IPS-15b (cell line): ENCODE results near the gene DMAC2L.
A peak's percentile ranks its signal among the peaks of the same experiment; 100 is the strongest.
"Not testable (repeated sequence)": the region's sequence is repeated elsewhere in the genome, so short reads cannot be mapped to it uniquely, and the experiment has no call there.

Experiments used
- H3K27me3 ChIP-seq: one replicate; pipeline ENCODE4 v1.6.1; 2013; ENCODE audit warnings: low read length; ENCODE audit not compliant: control insufficient read depth, insufficient read depth
- H3K36me3 ChIP-seq: one replicate; pipeline ENCODE4 v1.6.1; 2013; ENCODE audit warnings: low read length; ENCODE audit not compliant: control insufficient read depth, insufficient read depth
- H3K4me1 ChIP-seq: one replicate; pipeline ENCODE4 v1.6.1; 2013; ENCODE audit warnings: mild to moderate bottlenecking, low read length; ENCODE audit not compliant: control insufficient read depth, insufficient read depth
- H3K4me3 ChIP-seq: one replicate; pipeline ENCODE4 v1.5.1; 2013; ENCODE audit warnings: low read depth, low read length
- H3K9ac ChIP-seq: one replicate; pipeline ENCODE4 v1.6.1; 2013; ENCODE audit warnings: low read depth, mild to moderate bottlenecking, low read length
- H3K9me3 ChIP-seq: one replicate; pipeline ENCODE4 v1.6.1; 2013; ENCODE audit warnings: mild to moderate bottlenecking, low read length; ENCODE audit not compliant: control insufficient read depth, insufficient read depth

DMAC2L gene

GRCh38 chr14:50303744-50304471 is 8.2 kb upstream of the DMAC2L start:
- no peak overlapping the region for H3K9ac ChIP-seq
- H3K4me3 ChIP-seq: no peak overlapping the region
- peaks cover 3% of the 10 kb centered on the region for H3K4me1 ChIP-seq
- no peaks in the 10 kb centered on the region for H3K9me3 ChIP-seq
- H3K36me3 ChIP-seq: peaks cover 3% of the 10 kb centered on the region
- H3K27me3 ChIP-seq: no peaks in the 10 kb centered on the region

- Histone ChIP-seq H3K27me3 (no peaks in the 10 kb centered on the region), H3K4me1 (peaks cover 3% of the 10 kb centered on the region), H3K9ac (no peak overlapping the region), H3K9me3 (no peaks in the 10 kb centered on the region), H3K4me3 (no peak overlapping the region), H3K36me3 (no peaks in the 10 kb centered on the region)
Observed at GRCh38 chr14:50308363-50308915, 3.7 kb upstream of the DMAC2L start.

GRCh38 chr14:50310445-50310844 is 1.7 kb upstream of the DMAC2L start:
- no peak overlapping the region for H3K4me3 ChIP-seq
- no peak overlapping the region for H3K9ac ChIP-seq
- H3K27me3 ChIP-seq: no peaks in the 10 kb centered on the region

GRCh38 chr14:50311337-50311971 is 670 bp upstream of the DMAC2L start:
- Histone ChIP-seq H3K4me3 (peak overlapping the region; percentile 70), H3K9ac (peak overlapping the region; percentile 78), H3K27me3 (no peaks in the 10 kb centered on the region), H3K4me1 (peaks cover 3% of the 10 kb centered on the region), H3K36me3 (no peaks in the 10 kb centered on the region), H3K9me3 (no peaks in the 10 kb centered on the region)

More at GRCh38 chr14:50310445-50310844, 1.7 kb upstream of the DMAC2L start:
- peaks cover 3% of the 10 kb centered on the region for H3K4me1 ChIP-seq
- no peaks in the 10 kb centered on the region for H3K9me3 ChIP-seq
- no peaks in the 10 kb centered on the region for H3K36me3 ChIP-seq

- H3K9me3 ChIP-seq: no peaks in the 10 kb centered on the region
- peak overlapping the region; percentile 54 for H3K9ac ChIP-seq
- peak overlapping the region; percentile 77 for H3K4me3 ChIP-seq
- H3K27me3 ChIP-seq: no peaks in the 10 kb centered on the region
- no peaks in the 10 kb centered on the region for H3K36me3 ChIP-seq
- H3K4me1 ChIP-seq: peaks cover 3% of the 10 kb centered on the region
Observed at GRCh38 chr14:50312734-50313054, 570 bp downstream of the DMAC2L start.

GRCh38 chr14:50314098-50314497 is 2.0 kb downstream of the DMAC2L start:
- not testable (repeated sequence) for H3K9me3 ChIP-seq, H3K4me1 ChIP-seq, H3K4me3 ChIP-seq

GRCh38 chr14:50318031-50318626 is 6.0 kb downstream of the DMAC2L start:
- Histone ChIP-seq H3K4me1 (peaks cover under 1% of the 10 kb centered on the region), H3K36me3 (no peaks in the 10 kb centered on the region), H3K4me3 (no peak overlapping the region), H3K9ac (no peak overlapping the region), H3K27me3 (no peaks in the 10 kb centered on the region), H3K9me3 (no peaks in the 10 kb centered on the region)

More at GRCh38 chr14:50314098-50314497, 2.0 kb downstream of the DMAC2L start:
- not testable (repeated sequence) for H3K9ac ChIP-seq, H3K36me3 ChIP-seq, H3K27me3 ChIP-seq

GRCh38 chr14:50319293-50319692 is 7.2 kb downstream of the DMAC2L start:
- Histone ChIP-seq H3K9ac (no peak overlapping the region), H3K4me3 (no peak overlapping the region), H3K4me1 (no peaks in the 10 kb centered on the region), H3K27me3 (no peaks in the 10 kb centered on the region), H3K36me3 (no peaks in the 10 kb centered on the region), H3K9me3 (no peaks in the 10 kb centered on the region)

- no peaks in the 10 kb centered on the region for H3K9me3 ChIP-seq
- no peaks in the 10 kb centered on the region for H3K4me1 ChIP-seq
- no peak overlapping the region for H3K9ac ChIP-seq
- no peaks in the 10 kb centered on the region for H3K27me3 ChIP-seq
- H3K4me3 ChIP-seq: no peak overlapping the region
- no peaks in the 10 kb centered on the region for H3K36me3 ChIP-seq
Observed at GRCh38 chr14:50319721-50320120, 7.6 kb downstream of the DMAC2L start.

- Histone ChIP-seq H3K4me3 (no peak overlapping the region), H3K9ac (no peak overlapping the region), H3K4me1 (no peaks in the 10 kb centered on the region), H3K9me3 (no peaks in the 10 kb centered on the region), H3K27me3 (no peaks in the 10 kb centered on the region), H3K36me3 (no peaks in the 10 kb centered on the region)
Observed at GRCh38 chr14:50320283-50320682, 8.2 kb downstream of the DMAC2L start.

GRCh38 chr14:50321009-50321660 is 9.0 kb downstream of the DMAC2L start:
- no peaks in the 10 kb centered on the region for H3K27me3 ChIP-seq
- no peaks in the 10 kb centered on the region for H3K9me3 ChIP-seq
- no peaks in the 10 kb centered on the region for H3K4me1 ChIP-seq
- H3K4me3 ChIP-seq: no peak overlapping the region
- H3K36me3 ChIP-seq: no peaks in the 10 kb centered on the region
- no peak overlapping the region for H3K9ac ChIP-seq
